SU-DHL-6 (cell line): ENCODE measurements around the gene LCORL.

Experiments used
- H2AFZ ChIP-seq: fragments of 200-600 bp; sonication (generic); 2 replicates; pipeline ENCODE4 v1.6.1; 2014; ENCODE audit warnings: low read depth, mild to moderate bottlenecking, moderate library complexity, mixed read lengths, antibody characterized with exemption, low read length; ENCODE audit not compliant: severe bottlenecking
- H3F3A ChIP-seq: fragments of 200-600 bp; shearing (Covaris generic); 2 replicates; pipeline ENCODE4 v1.6.0; 2016; ENCODE audit warnings: antibody characterized with exemption, mild to moderate bottlenecking; ENCODE audit not compliant: insufficient read depth
- H3K27ac ChIP-seq: fragments of 200-600 bp; sonication (generic); 2 replicates; pipeline ENCODE4 v1.5.1; 2016; ENCODE audit warnings: low read depth, mild to moderate bottlenecking, low read length, moderate library complexity, mixed read lengths
- H3K27me3 ChIP-seq: fragments of 200-600 bp; sonication (generic), shearing (Covaris generic); 2 replicates; pipeline ENCODE4 v1.6.0; 2014; ENCODE audit warnings: mild to moderate bottlenecking, low read length
- H3K36me3 ChIP-seq: fragments of 200-600 bp; sonication (generic); 2 replicates; pipeline ENCODE4 v1.6.1; 2014; ENCODE audit warnings: mild to moderate bottlenecking, low read length, mixed read lengths
- H3K4me2 ChIP-seq: fragments of 300-600, 200-600 bp; shearing (Covaris generic), sonication (generic); 2 replicates; pipeline ENCODE4 v1.6.0; 2014; ENCODE audit warnings: low read length, low read depth, mild to moderate bottlenecking; ENCODE audit not compliant: poor library complexity, severe bottlenecking
- H3K4me3 ChIP-seq: fragments of 200-600 bp; sonication (generic); 2 replicates; pipeline ENCODE4 v1.5.1; 2014; ENCODE audit warnings: antibody characterized with exemption, low read length, mild to moderate bottlenecking, mixed read lengths; ENCODE audit not compliant: insufficient read depth, poor library complexity, severe bottlenecking
- H3K79me2 ChIP-seq: fragments of 200-600 bp; sonication (generic); 2 replicates; pipeline ENCODE4 v1.6.1; 2014; ENCODE audit warnings: mild to moderate bottlenecking, low read length, moderate library complexity; ENCODE audit not compliant: insufficient read depth
- H3K9ac ChIP-seq: fragments of 200-600 bp; sonication (generic); 2 replicates; pipeline ENCODE4 v1.7.0; 2014; ENCODE audit warnings: mild to moderate bottlenecking, low read length
- H3K9me2 ChIP-seq: fragments of 200-600 bp; sonication (generic); replicated peaks from 2 replicates; pipeline ENCODE4 v1.6.1; 2014; ENCODE audit warnings: low read length; ENCODE audit not compliant: insufficient read depth
- H3K9me3 ChIP-seq: fragments of 200-600 bp; sonication (generic); 2 replicates; pipeline ENCODE4 v1.6.1; 2014; ENCODE audit warnings: low read length, mixed read lengths; ENCODE audit not compliant: insufficient read depth
- H4K20me1 ChIP-seq: fragments of 200-600 bp; sonication (generic); 2 replicates; pipeline ENCODE4 v1.6.1; 2014; ENCODE audit warnings: low read depth, mild to moderate bottlenecking, antibody characterized with exemption, low read length, moderate library complexity, mixed read lengths
- EZH2phosphoT487 ChIP-seq: fragments of 200-600 bp; sonication (generic), shearing (Covaris generic); conservative IDR thresholded peaks from 2 replicates; pipeline ENCODE4 v1.6.1; 2018; ENCODE audit warnings: mild to moderate bottlenecking, antibody characterized with exemption, low read length, moderate library complexity, mixed read lengths
- TF ChIP-seq, protein P1 (sequence below): fragments of 200-600 bp; sonication (generic); IDR thresholded peaks from one replicate; pipeline ENCODE4 v1.5.1; 2017; ENCODE audit warnings: antibody characterized with exemption, mild to moderate bottlenecking, low read length, moderate library complexity; ENCODE audit not compliant: insufficient read depth, poor library complexity, severe bottlenecking

LCORL gene

DNA sequence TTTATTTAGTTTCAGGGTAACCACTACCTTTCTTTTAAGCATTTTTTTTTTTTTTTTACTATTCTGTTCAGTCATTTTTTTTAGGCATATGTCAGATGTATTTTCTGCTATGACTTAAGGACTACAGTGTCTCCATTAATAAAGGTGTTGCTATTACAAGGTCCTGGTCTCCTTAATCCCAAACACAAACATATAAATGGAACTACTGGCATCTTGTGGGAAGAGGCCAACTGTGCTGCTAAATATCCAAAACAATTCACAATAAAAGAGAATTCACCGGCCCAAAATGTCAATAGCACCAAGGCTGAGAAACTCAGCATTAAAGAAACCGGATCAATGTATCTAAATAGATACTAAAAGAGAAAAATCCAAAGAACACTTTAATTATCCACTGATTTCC is 26.4 kb downstream of the LCORL start:
- peaks cover 25% of the 10 kb centered on the region for H4K20me1 ChIP-seq
- H3K9me3 ChIP-seq = no peaks in the 10 kb centered on the region
- H2AFZ ChIP-seq = no peak overlapping the region
- no peaks in the 10 kb centered on the region for H3K9me2 ChIP-seq
- no peak overlapping the region for H3K4me2 ChIP-seq
- H3F3A ChIP-seq = no peaks in the 10 kb centered on the region
- no peak overlapping the region for H3K4me3 ChIP-seq
- no peak overlapping the region for H3K27ac ChIP-seq
- no peaks in the 10 kb centered on the region for H3K27me3 ChIP-seq
- no peak overlapping the region for H3K9ac ChIP-seq
- H3K79me2 ChIP-seq = peaks cover 94% of the 10 kb centered on the region
- TF ChIP-seq EZH2phosphoT487 = no peak
- TF ChIP-seq, protein P1, sequence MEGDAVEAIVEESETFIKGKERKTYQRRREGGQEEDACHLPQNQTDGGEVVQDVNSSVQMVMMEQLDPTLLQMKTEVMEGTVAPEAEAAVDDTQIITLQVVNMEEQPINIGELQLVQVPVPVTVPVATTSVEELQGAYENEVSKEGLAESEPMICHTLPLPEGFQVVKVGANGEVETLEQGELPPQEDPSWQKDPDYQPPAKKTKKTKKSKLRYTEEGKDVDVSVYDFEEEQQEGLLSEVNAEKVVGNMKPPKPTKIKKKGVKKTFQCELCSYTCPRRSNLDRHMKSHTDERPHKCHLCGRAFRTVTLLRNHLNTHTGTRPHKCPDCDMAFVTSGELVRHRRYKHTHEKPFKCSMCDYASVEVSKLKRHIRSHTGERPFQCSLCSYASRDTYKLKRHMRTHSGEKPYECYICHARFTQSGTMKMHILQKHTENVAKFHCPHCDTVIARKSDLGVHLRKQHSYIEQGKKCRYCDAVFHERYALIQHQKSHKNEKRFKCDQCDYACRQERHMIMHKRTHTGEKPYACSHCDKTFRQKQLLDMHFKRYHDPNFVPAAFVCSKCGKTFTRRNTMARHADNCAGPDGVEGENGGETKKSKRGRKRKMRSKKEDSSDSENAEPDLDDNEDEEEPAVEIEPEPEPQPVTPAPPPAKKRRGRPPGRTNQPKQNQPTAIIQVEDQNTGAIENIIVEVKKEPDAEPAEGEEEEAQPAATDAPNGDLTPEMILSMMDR = no peak
- H3K36me3 ChIP-seq = no peaks in the 10 kb centered on the region; the same call in 1 of the 2 replicates

DNA sequence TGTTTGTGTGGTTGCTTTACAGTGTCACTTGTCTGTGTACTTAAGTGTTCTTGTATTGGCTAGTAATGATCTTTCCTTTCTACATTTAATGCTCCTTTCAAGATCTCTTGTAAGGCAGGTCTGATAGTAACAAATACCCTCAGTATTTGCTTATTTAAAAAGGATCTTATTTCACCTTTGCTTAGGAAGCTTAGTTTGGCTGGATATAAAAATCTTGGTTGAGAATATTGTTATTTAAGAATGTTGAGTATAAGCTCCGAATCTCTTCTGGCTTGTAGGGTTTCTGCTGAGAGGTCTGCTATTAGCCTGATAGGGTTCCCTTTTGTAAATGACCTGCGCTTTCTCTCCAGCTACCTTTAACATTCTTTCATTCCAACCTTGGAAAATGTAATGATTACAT is 35.7 kb downstream of the LCORL start:
- no peaks in the 10 kb centered on the region for H3K9me2 ChIP-seq
- no peak overlapping the region for H3K9ac ChIP-seq
- no peaks in the 10 kb centered on the region for H3K27me3 ChIP-seq
- peaks cover 3% of the 10 kb centered on the region; the same call in 1 of the 2 replicates for H3K36me3 ChIP-seq
- H3K9me3 ChIP-seq = peaks cover 32% of the 10 kb centered on the region; the same call in 1 of the 2 replicates
- no peak overlapping the region for H3K4me3 ChIP-seq
- no peaks in the 10 kb centered on the region for H3F3A ChIP-seq
- peaks cover 53% of the 10 kb centered on the region for H3K79me2 ChIP-seq
- H3K27ac ChIP-seq = no peak overlapping the region
- TF ChIP-seq EZH2phosphoT487 = no peak
- TF ChIP-seq, protein P1 = no peak
- H2AFZ ChIP-seq = no peak overlapping the region
- no peaks in the 10 kb centered on the region for H4K20me1 ChIP-seq
- no peak overlapping the region for H3K4me2 ChIP-seq

DNA sequence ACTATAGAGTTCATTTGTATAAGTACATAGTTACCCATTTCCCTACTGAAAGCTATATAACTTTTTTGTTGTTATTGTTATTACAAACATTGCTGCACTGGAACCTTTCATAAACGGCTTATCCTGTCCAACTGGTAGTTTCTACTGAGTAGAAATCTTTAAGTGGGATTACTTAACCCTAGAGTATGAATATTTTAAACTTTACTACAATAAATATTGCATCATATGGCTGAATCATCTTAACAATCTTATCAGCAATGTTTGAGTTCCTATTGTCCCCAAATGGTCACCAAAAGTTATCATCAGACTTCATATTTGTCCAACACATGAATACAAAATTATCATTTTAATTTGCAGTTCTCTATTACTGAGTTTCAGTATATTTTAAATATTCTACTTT is 40.5 kb downstream of the LCORL start:
- Histone ChIP-seq H3K79me2 (peaks cover 42% of the 10 kb centered on the region), H3K27ac (no peak overlapping the region), H3K4me2 (no peak overlapping the region), H3K4me3 (no peak overlapping the region), H3K9me3 (peaks cover 12% of the 10 kb centered on the region; the same call in 1 of the 2 replicates), H3K27me3 (no peaks in the 10 kb centered on the region), H3K9me2 (no peaks in the 10 kb centered on the region), H3K36me3 (no peaks in the 10 kb centered on the region), H4K20me1 (no peaks in the 10 kb centered on the region), H3F3A (no peaks in the 10 kb centered on the region; the same call in 1 of the 2 replicates), H2AFZ (no peak overlapping the region), H3K9ac (no peak overlapping the region)
- TF ChIP-seq EZH2phosphoT487 = no peak
- TF ChIP-seq, protein P1 = no peak
